KMS-11 (cell line): ENCODE data around the gene PLXNA2.

Experiments
- H2AFZ ChIP-seq: fragments of 200-600 bp; sonication (generic); 2 replicates; pipeline ENCODE4 v1.6.1; 2016; ENCODE audit warnings: antibody characterized with exemption, mixed run types, low read depth
- H3K27ac ChIP-seq: fragments of 200-600 bp; sonication (generic); 2 replicates; pipeline ENCODE4 v1.6.1; 2016; ENCODE audit warnings: mild to moderate bottlenecking, mixed run types
- H3K27me3 ChIP-seq: fragments of 200-600 bp; sonication (generic); 2 replicates; pipeline ENCODE4 v1.6.1; 2017; ENCODE audit warnings: mild to moderate bottlenecking, low read depth, mixed run types, moderate library complexity; ENCODE audit not compliant: insufficient read depth
- H3K36me3 ChIP-seq: fragments of 200-600 bp; sonication (generic); 2 replicates; pipeline ENCODE4 v1.6.1; 2017; ENCODE audit warnings: mild to moderate bottlenecking, mixed run types; ENCODE audit not compliant: insufficient read depth
- H3K4me1 ChIP-seq: fragments of 200-600 bp; sonication (generic); 2 replicates; pipeline ENCODE4 v1.6.1; 2016; ENCODE audit warnings: mild to moderate bottlenecking, low read depth, mixed run types; ENCODE audit not compliant: poor library complexity, severe bottlenecking
- H3K4me2 ChIP-seq: fragments of 200-600 bp; sonication (generic); 2 replicates; pipeline ENCODE4 v1.7.0; 2016; ENCODE audit warnings: mild to moderate bottlenecking, mixed run types
- H3K4me3 ChIP-seq: fragments of 200-600 bp; sonication (generic); IDR thresholded peaks from 2 replicates; pipeline ENCODE4 v1.6.1; 2017; ENCODE audit warnings: low read depth, low read length, mixed read lengths; ENCODE audit not compliant: insufficient read depth
- H3K79me2 ChIP-seq: fragments of 200-600 bp; sonication (generic); 2 replicates; pipeline ENCODE4 v1.6.1; 2016; ENCODE audit warnings: low read depth, mixed run types; ENCODE audit not compliant: insufficient read depth
- H3K9ac ChIP-seq: fragments of 200-600 bp; sonication (generic); 2 replicates; pipeline ENCODE4 v1.6.1; 2016; ENCODE audit warnings: mild to moderate bottlenecking, mixed run types
- H4K20me1 ChIP-seq: fragments of 200-600 bp; sonication (generic); 2 replicates; pipeline ENCODE4 v1.6.1; 2016; ENCODE audit warnings: mild to moderate bottlenecking, mixed run types; ENCODE audit not compliant: insufficient read depth
- TF ChIP-seq, protein P1 (sequence below): fragments of 200-600 bp; sonication (generic); conservative IDR thresholded peaks from 2 replicates; pipeline ENCODE4 v1.6.1; 2017; ENCODE audit warnings: low read depth, mild to moderate bottlenecking, antibody characterized with exemption, low read length, moderate library complexity, mixed read lengths

PLXNA2 gene

DNA sequence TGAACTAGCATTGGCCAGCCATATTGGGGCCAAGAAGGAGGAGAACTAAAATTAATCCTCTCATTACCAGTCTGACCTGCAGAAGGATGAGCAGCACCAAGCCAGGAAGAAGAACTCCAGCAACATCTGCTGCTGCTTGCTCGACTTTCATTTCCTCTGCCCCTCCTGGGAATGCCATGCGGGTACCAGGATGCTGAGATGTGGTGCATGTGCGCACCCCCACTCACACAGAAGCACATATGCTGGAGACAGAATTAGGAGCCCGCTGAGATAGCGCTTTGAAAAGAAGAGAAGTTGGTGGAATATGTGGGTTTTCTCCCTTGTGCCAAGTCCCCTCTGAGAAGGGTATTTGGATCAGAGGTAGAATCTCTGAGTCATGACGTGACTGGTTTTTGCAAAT is 70.4 kb downstream of the PLXNA2 start:
- no peak overlapping the region for H3K4me2 ChIP-seq
- H3K36me3 ChIP-seq, result no peaks in the 10 kb centered on the region
- no peaks in the 10 kb centered on the region for H3K79me2 ChIP-seq
- TF ChIP-seq, protein P1, sequence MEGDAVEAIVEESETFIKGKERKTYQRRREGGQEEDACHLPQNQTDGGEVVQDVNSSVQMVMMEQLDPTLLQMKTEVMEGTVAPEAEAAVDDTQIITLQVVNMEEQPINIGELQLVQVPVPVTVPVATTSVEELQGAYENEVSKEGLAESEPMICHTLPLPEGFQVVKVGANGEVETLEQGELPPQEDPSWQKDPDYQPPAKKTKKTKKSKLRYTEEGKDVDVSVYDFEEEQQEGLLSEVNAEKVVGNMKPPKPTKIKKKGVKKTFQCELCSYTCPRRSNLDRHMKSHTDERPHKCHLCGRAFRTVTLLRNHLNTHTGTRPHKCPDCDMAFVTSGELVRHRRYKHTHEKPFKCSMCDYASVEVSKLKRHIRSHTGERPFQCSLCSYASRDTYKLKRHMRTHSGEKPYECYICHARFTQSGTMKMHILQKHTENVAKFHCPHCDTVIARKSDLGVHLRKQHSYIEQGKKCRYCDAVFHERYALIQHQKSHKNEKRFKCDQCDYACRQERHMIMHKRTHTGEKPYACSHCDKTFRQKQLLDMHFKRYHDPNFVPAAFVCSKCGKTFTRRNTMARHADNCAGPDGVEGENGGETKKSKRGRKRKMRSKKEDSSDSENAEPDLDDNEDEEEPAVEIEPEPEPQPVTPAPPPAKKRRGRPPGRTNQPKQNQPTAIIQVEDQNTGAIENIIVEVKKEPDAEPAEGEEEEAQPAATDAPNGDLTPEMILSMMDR, result no peak
- H3K4me1 ChIP-seq, result no peaks in the 10 kb centered on the region
- no peak overlapping the region for H3K27ac ChIP-seq
- H2AFZ ChIP-seq, result no peak overlapping the region
- no peak overlapping the region for H3K9ac ChIP-seq
- no peak overlapping the region for H3K4me3 ChIP-seq
- H3K27me3 ChIP-seq, result no peaks in the 10 kb centered on the region
- no peaks in the 10 kb centered on the region for H4K20me1 ChIP-seq

DNA sequence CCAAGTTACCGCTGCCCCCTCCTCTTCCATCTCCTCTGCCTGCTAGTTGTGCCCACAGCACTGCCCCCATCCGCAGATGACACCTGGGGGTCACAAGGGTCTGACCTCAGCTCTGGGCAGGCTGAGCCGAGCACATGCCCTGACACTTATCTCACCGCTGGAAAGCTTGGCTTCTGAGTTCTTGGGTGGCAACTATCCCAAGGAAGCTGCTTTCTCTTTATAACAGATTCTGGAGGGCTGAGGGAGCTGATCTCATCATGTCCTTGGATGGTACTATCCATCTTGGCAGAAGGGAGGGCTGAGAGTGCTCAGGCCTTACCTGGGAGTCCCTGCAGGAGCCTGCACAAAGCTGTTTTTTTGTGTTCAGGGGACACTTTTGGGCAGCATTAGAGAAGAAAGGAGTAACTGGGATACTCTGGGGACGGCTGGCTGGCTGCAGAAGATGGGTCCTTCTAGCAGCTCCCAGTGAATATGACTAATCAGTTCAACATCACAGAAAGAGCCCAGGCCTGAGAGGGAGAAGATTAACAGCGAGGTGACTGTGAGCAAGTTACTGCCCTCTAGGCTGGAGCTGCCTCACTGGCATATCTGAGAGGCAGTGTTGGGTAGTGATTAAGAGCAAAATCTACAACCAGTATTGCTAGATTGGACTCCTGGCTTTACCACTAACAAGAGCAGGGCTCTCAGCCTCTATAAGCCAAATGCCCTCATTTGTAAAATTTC is 71.6 kb downstream of the PLXNA2 start:
- no peaks in the 10 kb centered on the region for H3K79me2 ChIP-seq
- H3K36me3 ChIP-seq, result no peaks in the 10 kb centered on the region
- TF ChIP-seq, protein P1, result no peak
- no peak overlapping the region for H3K4me2 ChIP-seq
- no peaks in the 10 kb centered on the region for H3K4me1 ChIP-seq
- no peak overlapping the region for H2AFZ ChIP-seq
- H4K20me1 ChIP-seq, result no peaks in the 10 kb centered on the region
- no peak overlapping the region for H3K27ac ChIP-seq
- H3K27me3 ChIP-seq, result no peaks in the 10 kb centered on the region
- no peak overlapping the region for H3K4me3 ChIP-seq
- H3K9ac ChIP-seq, result no peak overlapping the region

- no peak overlapping the region for H2AFZ ChIP-seq
- H3K27ac ChIP-seq, result no peak overlapping the region
- H3K9ac ChIP-seq, result no peak overlapping the region
- no peak overlapping the region for H3K4me2 ChIP-seq
- no peaks in the 10 kb centered on the region for H3K36me3 ChIP-seq
- TF ChIP-seq, protein P1, result no peak
- no peaks in the 10 kb centered on the region for H4K20me1 ChIP-seq
- H3K4me3 ChIP-seq, result no peak overlapping the region
- H3K27me3 ChIP-seq, result no peaks in the 10 kb centered on the region
- H3K4me1 ChIP-seq, result no peaks in the 10 kb centered on the region
- no peaks in the 10 kb centered on the region for H3K79me2 ChIP-seq
These were observed 72.4 kb downstream of the PLXNA2 start for GRCh38 chr1:208171616-208172422.

- TF ChIP-seq, protein P1, result no peak
- no peak overlapping the region for H3K9ac ChIP-seq
- H3K79me2 ChIP-seq, result no peaks in the 10 kb centered on the region
- H3K4me2 ChIP-seq, result no peak overlapping the region
- H3K27me3 ChIP-seq, result no peaks in the 10 kb centered on the region
- H2AFZ ChIP-seq, result no peak overlapping the region
- H3K27ac ChIP-seq, result no peak overlapping the region
- no peaks in the 10 kb centered on the region for H3K36me3 ChIP-seq
- H4K20me1 ChIP-seq, result no peaks in the 10 kb centered on the region
- no peaks in the 10 kb centered on the region for H3K4me1 ChIP-seq
- H3K4me3 ChIP-seq, result no peak overlapping the region
These were observed 73.9 kb downstream of the PLXNA2 start for GRCh38 chr1:208170252-208170651.
